ENCODE data around the gene MISFA.

The MISFA gene

GRCh38 chr11:18612394-18612793 lies 12.8 kb downstream of the MISFA start:
- peaks cover 49 to 82% (median 69%) of the 10 kb centered on the region in 3 donors for H3K36me3 ChIP-seq
- no peak for DNase-seq

GRCh38 chr11:18614667-18615066 lies 15.1 kb downstream of the MISFA start:
- Histone ChIP-seq H3K27ac (no peak overlapping the region), H3K36me3 (peaks cover 27 to 61% (median 51%) of the 10 kb centered on the region in 3 donors), H3K9me3 (no peaks in the 10 kb centered on the region), H3K4me3 (no peak overlapping the region), H3K27me3 (no peaks in the 10 kb centered on the region), H3K4me1 (peaks cover 0 to 24% (median 18%) of the 10 kb centered on the region in 4 donors)
- intact Hi-C loops (cut with DNase I; ENCODE audit: low total_unique reads): no loop called here
- DNase-seq: no peak
- no peak for TF ChIP-seq CTCF (IDR thresholded peaks at IDR 0.05)

More at GRCh38 chr11:18612394-18612793, 12.8 kb downstream of the MISFA start:
- H3K9me3 ChIP-seq: no peaks in the 10 kb centered on the region
- H3K4me3 ChIP-seq: no peak overlapping the region
- no peak for TF ChIP-seq CTCF (IDR thresholded peaks at IDR 0.05)
- intact Hi-C loops (cut with DNase I; ENCODE audit: low total_unique reads): no loop called here
- H3K4me1 ChIP-seq: peaks cover 0 to 4% (median 1%) of the 10 kb centered on the region in 4 donors
- no peak overlapping the region for H3K27ac ChIP-seq
- no peaks in the 10 kb centered on the region for H3K27me3 ChIP-seq

- Histone ChIP-seq H3K27me3 (no peaks in the 10 kb centered on the region), H3K36me3 (peaks cover 22 to 50% (median 40%) of the 10 kb centered on the region in 3 donors), H3K9me3 (no peaks in the 10 kb centered on the region), H3K4me1 (peaks cover 0 to 24% (median 18%) of the 10 kb centered on the region in 4 donors), H3K4me3 (no peak overlapping the region), H3K27ac (no peak overlapping the region)
- TF ChIP-seq CTCF (IDR thresholded peaks at IDR 0.05): no peak
- no peak for DNase-seq
- intact Hi-C loops (cut with DNase I; ENCODE audit: low total_unique reads): no loop called here
Observed at GRCh38 chr11:18615628-18616392, 16.2 kb downstream of the MISFA start.

- Histone ChIP-seq H3K4me3 (no peak overlapping the region), H3K9me3 (no peaks in the 10 kb centered on the region), H3K4me1 (peaks cover 0 to 24% (median 18%) of the 10 kb centered on the region in 4 donors), H3K36me3 (peaks cover 18 to 31% (median 21%) of the 10 kb centered on the region in 3 donors), H3K27ac (peak overlapping the region; percentile 52 to 65), H3K27me3 (no peaks in the 10 kb centered on the region)
- intact Hi-C loops (cut with DNase I; ENCODE audit: low total_unique reads): no loop called here
- no peak for TF ChIP-seq CTCF (IDR thresholded peaks at IDR 0.05)
- DNase-seq: no peak
Observed at GRCh38 chr11:18617688-18618341, 18.2 kb downstream of the MISFA start.

GRCh38 chr11:18618342-18619025 lies 18.9 kb downstream of the MISFA start:
- no peaks in the 10 kb centered on the region for H3K27me3 ChIP-seq
- peaks cover 0 to 24% (median 18%) of the 10 kb centered on the region in 4 donors for H3K4me1 ChIP-seq
- peaks cover 18 to 27% (median 21%) of the 10 kb centered on the region in 3 donors for H3K36me3 ChIP-seq
- DNase-seq: no peak
- H3K9me3 ChIP-seq: no peaks in the 10 kb centered on the region
- H3K27ac ChIP-seq: peak overlapping the region; percentile 52 to 65
- H3K4me3 ChIP-seq: peak overlapping the region; percentile 2 to 4
- intact Hi-C loops (cut with DNase I; ENCODE audit: low total_unique reads): no loop called here
- no peak for TF ChIP-seq CTCF (IDR thresholded peaks at IDR 0.05)

Data from tibial artery (tissue), 4 donors.